Kidney (tissue), 14 donors: Measurements from ENCODE around the gene PLCB2. TPM values are rescaled to one million over a fixed set of nuclear protein-coding genes. Genes with fewer than 3 reads are reported as not detected.

Experiments used
- DNase-seq, 5 donors: peaks; one replicate each; pipeline ENCODE4 v3.0.0-alpha.2; 2013 to 2020
- FAIRE-seq: peaks from 2 replicates; lab custom pipeline; 2012; peaks lifted over from hg19 to GRCh38; lab: Jason Lieb, UNC
- H3K27ac ChIP-seq, 2 donors: one replicate each; pipeline ENCODE4 v1.7.0; 2013; ENCODE audit warnings: low read depth in 2 of 2, low read length in 2 of 2, inconsistent platforms in 1 of 2
- H3K27me3 ChIP-seq: one replicate; pipeline ENCODE4 v1.7.1; 2013; ENCODE audit warnings: low read length, inconsistent platforms; ENCODE audit not compliant: control insufficient read depth, insufficient read depth
- H3K36me3 ChIP-seq, 3 donors: one replicate each; pipeline versions ENCODE4 v1.7.0 to v1.7.1; 2013; ENCODE audit warnings: low read length in 3 of 3, control low read depth in 1 of 3, inconsistent platforms in 1 of 3; ENCODE audit not compliant: insufficient read depth in 3 of 3, control insufficient read depth in 2 of 3
- H3K4me1 ChIP-seq, 3 donors: one replicate each; pipeline versions ENCODE4 v1.7.0 to v1.7.1; 2013; ENCODE audit warnings: low read length in 3 of 3, inconsistent platforms in 1 of 3, low read depth in 1 of 3; ENCODE audit not compliant: control insufficient read depth in 2 of 3, insufficient read depth in 2 of 3
- H3K4me3 ChIP-seq, 3 donors: one replicate each; pipeline versions ENCODE4 v1.7.0 to v1.8.1; 2013; ENCODE audit warnings: low read length in 3 of 3, control low read depth in 1 of 3, inconsistent platforms in 1 of 3
- H3K9ac ChIP-seq, 3 donors: one replicate each; pipeline versions ENCODE4 v1.7.0 to v1.7.1; 2013; ENCODE audit warnings: low read length in 3 of 3, control low read depth in 1 of 3, inconsistent platforms in 1 of 3
- H3K9me3 ChIP-seq, 3 donors: one replicate each; pipeline versions ENCODE4 v1.7.0 to v1.7.1; 2013; ENCODE audit warnings: low read length in 3 of 3, control low read depth in 1 of 3, inconsistent platforms in 1 of 3; ENCODE audit not compliant: control insufficient read depth in 2 of 3, insufficient read depth in 1 of 3
- CTCF ChIP-seq: IDR thresholded peaks from 3 replicates; pipeline ENCODE4 v1.5.1; 2012; ENCODE audit warnings: mild to moderate bottlenecking, moderate library complexity, borderline replicate concordance; ENCODE audit not compliant: insufficient read depth; ENCODE audit errors: extremely low read depth
- intact Hi-C: fragments of 100-400 bp; cut with DNase I; formaldehyde crosslinking; loops from one replicate; pipeline ENCODE4 v1.11.1; 2022
- polyA plus RNA-seq: library from polyadenylated mRNA; stranded (reverse); fragments of 350-450 nt; fragmentation: Illumina TruSeq; extraction: RNeasy Lipid Tissue Mini Kit (QIAGEN cat#74804); gene quantifications from one replicate; pipeline ENCODE4 v1.2.3, GENCODE V29; 2014; ENCODE audit warnings: low read depth, low replicate concordance; ENCODE audit not compliant: insufficient read depth
- total RNA-seq: library from RNA; stranded (reverse); fragmentation: NEBNext Ultra II Directional; extraction: Animal tissue kit (Norgen Biotek cat#: 25700); gene quantifications from one replicate; pipeline ENCODE4 v1.2.1, GENCODE V29; 2021
- donor health status: control.
- donor health status: control.
- donor health status: control.
- donor health status: control.
- donor health status: control.
- donor health status: DM: yes; HTN: yes; CAD: no.
- donor health status: Normal renal cell carcinoma (clear cell type).

Gene PLCB2
- total and polyA plus RNA-seq, 2 donors from 2014 or later, result 4.4 to 37.2 TPM

DNA sequence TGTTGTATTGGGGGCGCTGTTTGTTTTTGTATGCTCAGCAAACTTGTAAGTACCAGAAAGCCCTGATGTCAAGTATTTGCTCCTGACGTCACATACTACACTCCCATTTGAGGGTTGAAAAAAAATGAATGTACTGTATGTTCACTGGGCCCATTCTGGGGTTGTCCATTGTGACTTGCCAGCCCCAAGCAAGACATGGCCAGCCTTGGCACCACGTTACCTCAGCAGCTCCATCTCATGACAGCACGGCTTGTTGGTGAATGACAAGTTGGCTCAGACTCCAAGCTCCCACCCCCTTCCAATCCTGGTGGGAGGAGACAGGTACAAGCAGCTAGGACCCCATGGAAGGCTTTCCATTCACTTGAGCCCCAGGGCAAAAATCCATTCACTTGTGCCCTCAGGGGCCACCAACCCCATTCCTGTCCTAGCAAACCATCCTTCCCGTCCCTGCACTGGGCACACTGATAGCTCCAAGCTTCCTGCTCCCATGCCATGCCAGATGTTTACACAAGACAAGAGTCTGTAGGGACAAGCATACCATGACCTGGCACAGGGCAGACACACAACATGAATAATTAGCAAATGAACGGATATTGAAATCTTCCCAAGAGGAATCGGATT is 44.7 kb upstream of the PLCB2 start:
- peaks cover 0 to 6% (median 0%) of the 10 kb centered on the region in 3 donors for H3K4me1 ChIP-seq
- no peak overlapping the region for H3K4me3 ChIP-seq
- H3K27ac ChIP-seq, result no peak overlapping the region
- H3K9me3 ChIP-seq, result no peaks in the 10 kb centered on the region
- TF ChIP-seq CTCF, result no peak
- H3K9ac ChIP-seq, result no peak overlapping the region
- no peaks in the 10 kb centered on the region for H3K27me3 ChIP-seq
- H3K36me3 ChIP-seq, result no peaks in the 10 kb centered on the region
- no peak for DNase-seq
- intact Hi-C loops, result no loop called here
- no peak for FAIRE-seq

DNA sequence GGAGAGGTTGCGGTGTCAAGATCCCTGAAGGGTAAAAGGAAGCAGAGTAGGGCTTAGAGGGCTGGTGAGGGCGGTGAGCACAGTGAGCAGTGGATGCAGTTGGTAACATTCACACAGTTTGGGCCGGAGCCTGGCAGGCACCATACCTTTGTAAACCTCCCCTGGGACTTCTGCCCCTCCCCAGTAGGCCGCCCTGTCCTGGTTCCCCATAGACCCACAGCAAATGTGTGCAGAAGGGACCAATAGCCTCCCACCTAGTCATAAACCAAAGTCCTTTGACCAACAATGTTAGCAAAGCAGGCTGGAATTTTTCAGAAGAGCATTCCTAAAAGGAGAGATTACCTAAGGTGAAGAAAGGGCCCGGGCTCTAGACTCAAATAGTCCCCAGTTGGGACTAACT is 41.4 kb upstream of the PLCB2 start:
- no peaks in the 10 kb centered on the region for H3K36me3 ChIP-seq
- no peaks in the 10 kb centered on the region for H3K9me3 ChIP-seq
- DNase-seq, result peak in 1 of 5 donors; percentile 48
- H3K27ac ChIP-seq, result peak overlapping the region in 1 of 2 donors; percentile 1
- no peak for FAIRE-seq
- TF ChIP-seq CTCF, result no peak
- intact Hi-C loops, result no loop called here
- H3K27me3 ChIP-seq, result no peaks in the 10 kb centered on the region
- H3K4me3 ChIP-seq, result no peak overlapping the region
- peaks cover 0 to 7% (median 0%) of the 10 kb centered on the region in 3 donors for H3K4me1 ChIP-seq
- H3K9ac ChIP-seq, result no peak overlapping the region

DNA sequence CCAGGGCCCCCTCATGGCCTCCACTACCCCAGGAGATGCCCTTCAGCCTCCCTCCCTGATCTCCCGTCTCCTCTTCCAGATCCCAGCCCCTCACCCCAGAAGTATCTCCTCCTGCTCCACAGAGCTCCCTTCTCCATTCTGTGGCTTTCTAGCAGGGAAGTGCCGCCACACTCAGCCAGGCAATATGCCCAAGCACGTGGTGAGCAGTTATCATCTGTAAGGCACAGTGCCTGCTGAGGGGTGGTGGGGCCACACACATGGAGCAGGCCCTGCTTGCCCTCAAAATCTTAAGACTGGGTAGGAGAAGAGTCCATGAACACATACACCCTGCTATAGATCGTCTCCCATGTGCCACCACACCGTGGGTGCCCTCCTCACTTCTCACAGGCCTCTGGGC is 40.7 kb upstream of the PLCB2 start:
- no peak for FAIRE-seq

More for the DNA sequence above, 40.7 kb upstream of the PLCB2 start:
- Histone ChIP-seq H3K27ac (no peak overlapping the region), H3K9me3 (no peaks in the 10 kb centered on the region), H3K27me3 (no peaks in the 10 kb centered on the region), H3K4me1 (peaks cover 0 to 3% (median 0%) of the 10 kb centered on the region in 3 donors), H3K4me3 (no peak overlapping the region), H3K36me3 (no peaks in the 10 kb centered on the region), H3K9ac (no peak overlapping the region)
- TF ChIP-seq CTCF, result no peak
- intact Hi-C loops, result no loop called here
- DNase-seq, result peak in 1 of 5 donors; percentile 48
